ENCODE measurements around the gene FCHSD1.

DNA sequence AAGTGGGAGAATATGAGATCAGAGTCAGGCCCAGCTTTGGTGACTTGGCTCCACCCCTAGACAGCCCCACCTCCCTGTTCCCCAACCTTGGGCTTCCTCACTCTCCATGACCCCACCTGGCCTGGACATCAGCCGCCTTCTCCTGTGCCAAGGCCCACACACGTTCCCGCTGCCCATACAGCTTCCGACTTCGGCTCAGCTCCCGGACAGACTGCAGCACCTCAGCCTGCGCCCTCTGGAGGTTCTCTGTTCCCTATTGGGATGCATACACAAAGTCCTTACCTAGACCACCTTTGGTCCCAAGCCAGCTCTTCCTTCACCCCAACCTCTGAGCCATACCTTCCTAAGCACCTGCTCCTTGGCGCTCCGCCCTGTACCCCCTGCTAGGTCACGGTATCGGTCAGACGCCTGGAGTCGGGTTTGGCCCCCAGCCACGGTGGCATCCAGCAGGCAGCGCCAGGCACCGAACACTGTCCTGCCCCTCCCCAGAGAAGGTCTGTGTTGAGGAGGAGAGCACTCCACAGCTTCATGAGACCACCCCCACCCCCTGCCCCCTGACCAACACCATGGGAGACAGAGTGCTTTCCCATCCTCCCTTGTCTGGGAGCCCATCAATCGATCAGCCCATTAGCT is 2.0 kb downstream of the FCHSD1 start:
- TF ChIP-seq, protein P1, sequence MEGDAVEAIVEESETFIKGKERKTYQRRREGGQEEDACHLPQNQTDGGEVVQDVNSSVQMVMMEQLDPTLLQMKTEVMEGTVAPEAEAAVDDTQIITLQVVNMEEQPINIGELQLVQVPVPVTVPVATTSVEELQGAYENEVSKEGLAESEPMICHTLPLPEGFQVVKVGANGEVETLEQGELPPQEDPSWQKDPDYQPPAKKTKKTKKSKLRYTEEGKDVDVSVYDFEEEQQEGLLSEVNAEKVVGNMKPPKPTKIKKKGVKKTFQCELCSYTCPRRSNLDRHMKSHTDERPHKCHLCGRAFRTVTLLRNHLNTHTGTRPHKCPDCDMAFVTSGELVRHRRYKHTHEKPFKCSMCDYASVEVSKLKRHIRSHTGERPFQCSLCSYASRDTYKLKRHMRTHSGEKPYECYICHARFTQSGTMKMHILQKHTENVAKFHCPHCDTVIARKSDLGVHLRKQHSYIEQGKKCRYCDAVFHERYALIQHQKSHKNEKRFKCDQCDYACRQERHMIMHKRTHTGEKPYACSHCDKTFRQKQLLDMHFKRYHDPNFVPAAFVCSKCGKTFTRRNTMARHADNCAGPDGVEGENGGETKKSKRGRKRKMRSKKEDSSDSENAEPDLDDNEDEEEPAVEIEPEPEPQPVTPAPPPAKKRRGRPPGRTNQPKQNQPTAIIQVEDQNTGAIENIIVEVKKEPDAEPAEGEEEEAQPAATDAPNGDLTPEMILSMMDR (IDR thresholded peaks at IDR 0.05) = no peak
- TF ChIP-seq POLR2A (IDR thresholded peaks at IDR 0.05) (no peak), POLR2AphosphoS5 (IDR thresholded peaks at IDR 0.05) (no peak)
